HEK293 (cell line): Measurements from ENCODE around the gene CENATAC.
A peak's percentile ranks its signal among the peaks of the same experiment; 100 is the strongest.

ENCODE experiments used
- CTCF ChIA-PET: fragments of 350-600 bp; formaldehyde crosslinking; extraction: SDS; loops from one replicate; lab custom pipeline; 2021; ENCODE audit warnings: antibody characterized with exemption; lab: Yijun Ruan, JAX
- POLR2A ChIA-PET: fragments of 300-600 bp; formaldehyde crosslinking; extraction: SDS; loops from one replicate; lab custom pipeline; 2020; ENCODE audit warnings: antibody characterized with exemption, inconsistent platforms; lab: Yijun Ruan, JAX
- H3K27ac ChIP-seq: fragments of 200-500 bp; sonication (Bioruptor generic); 2 replicates; pipeline ENCODE4 v1.5.1; 2014; ENCODE audit warnings: low read depth, low read length, control low read depth, inconsistent platforms; ENCODE audit errors: extremely low read depth
- H3K36me3 ChIP-seq, 2 experiments: fragments of 200-500 bp in 1 of 2; sonication (Bioruptor generic) in 1 of 2; 1 replicate in 1 of 2; 2 replicates in 1 of 2; pipeline ENCODE4 v1.5.1; 2014 to 2017; ENCODE audit warnings: inconsistent platforms in 2 of 2, low read length in 2 of 2; ENCODE audit not compliant: control insufficient read depth in 2 of 2, insufficient read depth in 1 of 2
- H3K4me1 ChIP-seq: fragments of 200-500 bp; sonication (Bioruptor generic); 2 replicates; pipeline ENCODE4 v1.5.1; 2014; ENCODE audit warnings: mild to moderate bottlenecking, low read length, inconsistent platforms; ENCODE audit not compliant: control insufficient read depth, insufficient read depth
- H3K4me3 ChIP-seq: 2 replicates; pipeline ENCODE4 v1.5.1; 2011; ENCODE audit warnings: low read depth, mild to moderate bottlenecking, control low read depth, low read length, moderate library complexity
- H3K9me3 ChIP-seq: fragments of 200-500 bp; sonication (Bioruptor generic); 2 replicates; pipeline ENCODE4 v1.5.1; 2014; ENCODE audit warnings: low read depth, low read length, inconsistent platforms; ENCODE audit not compliant: control insufficient read depth, insufficient read depth
- EGR2 ChIP-seq: fragments of 450-650 bp; formaldehyde crosslinking; IDR thresholded peaks from 2 replicates; pipeline ENCODE4 v1.5.1; 2016; ENCODE audit warnings: low read depth, missing biosample characterization, missing genetic modification characterization
- GFI1B ChIP-seq: fragments of 450-650 bp; formaldehyde crosslinking; IDR thresholded peaks from 2 replicates; pipeline ENCODE4 v1.5.1; 2016; ENCODE audit warnings: missing biosample characterization, missing genetic modification characterization
- HOXC10 ChIP-seq: sonication (generic); formaldehyde crosslinking; IDR thresholded peaks from 2 replicates; pipeline ENCODE4 v1.8.1; 2023; ENCODE audit warnings: mild to moderate bottlenecking, missing genetic modification reagents
- KLF1 ChIP-seq: fragments of 450-650 bp; formaldehyde crosslinking; IDR thresholded peaks from 2 replicates; pipeline ENCODE4 v1.5.1; 2016; ENCODE audit warnings: missing biosample characterization, missing genetic modification characterization
- PATZ1 ChIP-seq: fragments of 450-650 bp; formaldehyde crosslinking; IDR thresholded peaks from 2 replicates; pipeline ENCODE4 v1.5.1; 2016; ENCODE audit warnings: missing biosample characterization, missing genetic modification characterization
- PRDM6 ChIP-seq: fragments of 450-650 bp; formaldehyde crosslinking; IDR thresholded peaks from 2 replicates; pipeline ENCODE4 v1.5.1; 2017; ENCODE audit warnings: missing biosample characterization, missing genetic modification characterization
- SALL2 ChIP-seq: fragments of 450-650 bp; formaldehyde crosslinking; IDR thresholded peaks from 2 replicates; pipeline ENCODE4 v1.5.0; 2017; ENCODE audit warnings: missing biosample characterization, mild to moderate bottlenecking, missing genetic modification characterization, borderline replicate concordance
- SP3 ChIP-seq: fragments of 450-650 bp; formaldehyde crosslinking; IDR thresholded peaks from 2 replicates; pipeline ENCODE4 v1.5.1; 2016; ENCODE audit warnings: missing biosample characterization, missing genetic modification characterization
- TCF7L2 ChIP-seq: IDR thresholded peaks from 2 replicates; pipeline ENCODE4 v1.6.1; 2011; ENCODE audit warnings: low read depth, mild to moderate bottlenecking, inconsistent platforms, low read length, moderate library complexity, borderline replicate concordance
- WT1 ChIP-seq: fragments of 450-650 bp; formaldehyde crosslinking; IDR thresholded peaks from 2 replicates; pipeline ENCODE4 v1.5.1; 2016; ENCODE audit warnings: missing biosample characterization, missing genetic modification characterization
- ZBTB6 ChIP-seq: fragments of 450-650 bp; formaldehyde crosslinking; IDR thresholded peaks from 2 replicates; pipeline ENCODE4 v1.5.1; 2017; ENCODE audit warnings: missing biosample characterization, missing genetic modification characterization
- ZIC2 ChIP-seq: fragments of 450-650 bp; formaldehyde crosslinking; IDR thresholded peaks from 2 replicates; pipeline ENCODE4 v1.5.1; 2016; ENCODE audit warnings: missing biosample characterization, missing genetic modification characterization
- ZNF121 ChIP-seq: fragments of 450-650 bp; formaldehyde crosslinking; IDR thresholded peaks from 2 replicates; pipeline ENCODE4 v1.5.1; 2016; ENCODE audit warnings: missing biosample characterization, missing genetic modification characterization
- ZNF169 ChIP-seq: fragments of 450-650 bp; formaldehyde crosslinking; IDR thresholded peaks from 2 replicates; pipeline ENCODE4 v1.5.1; 2016; ENCODE audit warnings: missing biosample characterization, missing genetic modification characterization
- ZNF274 ChIP-seq, 2 experiments: fragments of 200-500 bp in 1 of 2; fragments of 450-650 bp in 1 of 2; sonication (Bioruptor generic) in 1 of 2; formaldehyde crosslinking in 1 of 2; IDR thresholded peaks; 2 replicates each; pipeline versions ENCODE4 v1.5.1 to v1.6.1; 2014 to 2016; ENCODE audit warnings: borderline replicate concordance in 1 of 2, inconsistent platforms in 1 of 2, low read length in 1 of 2, missing biosample characterization in 1 of 2, missing genetic modification characterization in 1 of 2
- ZNF585B ChIP-seq: fragments of 450-650 bp; formaldehyde crosslinking; IDR thresholded peaks from 2 replicates; pipeline ENCODE4 v1.5.1; 2016; ENCODE audit warnings: missing biosample characterization, missing genetic modification characterization
- ZNF707 ChIP-seq: fragments of 450-650 bp; formaldehyde crosslinking; IDR thresholded peaks from 2 replicates; pipeline ENCODE4 v1.5.1; 2016; ENCODE audit warnings: missing biosample characterization, missing genetic modification characterization
- ZNF76 ChIP-seq: fragments of 450-650 bp; formaldehyde crosslinking; IDR thresholded peaks from 2 replicates; pipeline ENCODE4; 2016; ENCODE audit warnings: low read depth, missing biosample characterization, missing genetic modification characterization, borderline replicate concordance
- ZNF785 ChIP-seq: fragments of 450-650 bp; formaldehyde crosslinking; IDR thresholded peaks from 2 replicates; pipeline ENCODE4 v1.5.1; 2016; ENCODE audit warnings: missing biosample characterization, missing genetic modification characterization
- ZNF837 ChIP-seq: fragments of 450-650 bp; formaldehyde crosslinking; IDR thresholded peaks from 2 replicates; pipeline ENCODE4 v1.5.1; 2016; ENCODE audit warnings: missing biosample characterization, missing genetic modification characterization
- TF ChIP-seq, protein P1 (sequence below): fragments of 450-650 bp; formaldehyde crosslinking; IDR thresholded peaks from 2 replicates; pipeline ENCODE4 v1.5.1; 2016; ENCODE audit warnings: missing biosample characterization, missing genetic modification characterization
- TF ChIP-seq, protein P2 (sequence below): fragments of 450-650 bp; formaldehyde crosslinking; conservative IDR thresholded peaks from 2 replicates; pipeline ENCODE4 v1.5.1; 2016; ENCODE audit warnings: low read depth, missing biosample characterization, missing genetic modification characterization
- TF ChIP-seq, protein P3 (sequence below): fragments of 450-650 bp; formaldehyde crosslinking; IDR thresholded peaks from 2 replicates; pipeline ENCODE4 v1.5.1; 2017; ENCODE audit warnings: missing biosample characterization, mild to moderate bottlenecking, missing genetic modification characterization, moderate library complexity

Gene CENATAC

GRCh38 chr11:119019996-119020395 is 22.1 kb downstream of the CENATAC start:
- H3K4me1 ChIP-seq: no peaks in the 10 kb centered on the region
- TF ChIP-seq ZIC2 (no peak), WT1 (tag by site-specific recombination) (no peak), HOXC10 (CRISPR knock-in tag) (no peak), ZBTB6 (tag by site-specific recombination) (peak; percentile 95), EGR2 (tag by site-specific recombination) (0 out of 2 replicates have a peak, but pooled peaks have one; percentile 23)
- TF ChIP-seq, protein P1, sequence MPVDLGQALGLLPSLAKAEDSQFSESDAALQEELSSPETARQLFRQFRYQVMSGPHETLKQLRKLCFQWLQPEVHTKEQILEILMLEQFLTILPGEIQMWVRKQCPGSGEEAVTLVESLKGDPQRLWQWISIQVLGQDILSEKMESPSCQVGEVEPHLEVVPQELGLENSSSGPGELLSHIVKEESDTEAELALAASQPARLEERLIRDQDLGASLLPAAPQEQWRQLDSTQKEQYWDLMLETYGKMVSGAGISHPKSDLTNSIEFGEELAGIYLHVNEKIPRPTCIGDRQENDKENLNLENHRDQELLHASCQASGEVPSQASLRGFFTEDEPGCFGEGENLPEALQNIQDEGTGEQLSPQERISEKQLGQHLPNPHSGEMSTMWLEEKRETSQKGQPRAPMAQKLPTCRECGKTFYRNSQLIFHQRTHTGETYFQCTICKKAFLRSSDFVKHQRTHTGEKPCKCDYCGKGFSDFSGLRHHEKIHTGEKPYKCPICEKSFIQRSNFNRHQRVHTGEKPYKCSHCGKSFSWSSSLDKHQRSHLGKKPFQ (tag by site-specific recombination): peak; percentile 41; the same call in 1 of the 2 replicates
- TF ChIP-seq, all 188 proteins: peak for 3
- Histone ChIP-seq H3K27ac (no peak overlapping the region), H3K9me3 (no peaks in the 10 kb centered on the region), H3K36me3 (peaks cover 9 to 70% of the 10 kb centered on the region in 2 experiments; a peak in 2 of 3 replicates), H3K4me3 (peak overlapping the region; percentile 63; the same call in 1 of the 2 replicates)
- CTCF ChIA-PET: interaction anchor here (0.6 to 1.6 kb wide), 2 partner anchors 80 to 82 kb away, joined by 3 read pairs; no protein-coding TSS in a partner anchor
- POLR2A ChIA-PET: interaction anchor here (1.0 to 2.5 kb wide), 3 partner anchors 47 to 75 kb away, joined by 3 to 13 read pairs (median 7); partner anchors contain the start of genes HMBS and VPS11

- Histone ChIP-seq H3K9me3 (no peaks in the 10 kb centered on the region), H3K36me3 (peaks cover under 1 to 70% of the 10 kb centered on the region in 2 experiments; a peak in 2 of 3 replicates), H3K4me3 (no peak overlapping the region), H3K27ac (no peak overlapping the region), H3K4me1 (no peaks in the 10 kb centered on the region)
- CTCF ChIA-PET: no interaction called here
- POLR2A ChIA-PET: interaction anchor here (1.0 kb wide), 1 partner anchor 9 kb away, joined by 3 read pairs; the partner anchor contains the start of gene SLC37A4
- TF ChIP-seq ZNF707 (no peak), SALL2 (tag by site-specific recombination) (no peak), ZNF837 (tag by site-specific recombination) (no peak), TCF7L2 (no peak), GFI1B (tag by site-specific recombination) (no peak), KLF1 (tag by site-specific recombination) (no peak), SP3 (tag by site-specific recombination) (no peak), PRDM6 (tag by site-specific recombination) (no peak), ZNF121 (tag by site-specific recombination) (no peak), ZNF169 (no peak), ZNF585B (tag by site-specific recombination) (no peak), ZNF785 (tag by site-specific recombination) (no peak), ZNF76 (tag by site-specific recombination) (no peak), ZNF274 (IDR thresholded peaks at IDR 0.05; ENCODE audit: low read length) (no peak), ZNF274 (tag by site-specific recombination; IDR thresholded peaks at IDR 0.05; ENCODE audit: borderline replicate concordance) (no peak), PATZ1 (tag by site-specific recombination) (no peak)
- TF ChIP-seq, protein P2, sequence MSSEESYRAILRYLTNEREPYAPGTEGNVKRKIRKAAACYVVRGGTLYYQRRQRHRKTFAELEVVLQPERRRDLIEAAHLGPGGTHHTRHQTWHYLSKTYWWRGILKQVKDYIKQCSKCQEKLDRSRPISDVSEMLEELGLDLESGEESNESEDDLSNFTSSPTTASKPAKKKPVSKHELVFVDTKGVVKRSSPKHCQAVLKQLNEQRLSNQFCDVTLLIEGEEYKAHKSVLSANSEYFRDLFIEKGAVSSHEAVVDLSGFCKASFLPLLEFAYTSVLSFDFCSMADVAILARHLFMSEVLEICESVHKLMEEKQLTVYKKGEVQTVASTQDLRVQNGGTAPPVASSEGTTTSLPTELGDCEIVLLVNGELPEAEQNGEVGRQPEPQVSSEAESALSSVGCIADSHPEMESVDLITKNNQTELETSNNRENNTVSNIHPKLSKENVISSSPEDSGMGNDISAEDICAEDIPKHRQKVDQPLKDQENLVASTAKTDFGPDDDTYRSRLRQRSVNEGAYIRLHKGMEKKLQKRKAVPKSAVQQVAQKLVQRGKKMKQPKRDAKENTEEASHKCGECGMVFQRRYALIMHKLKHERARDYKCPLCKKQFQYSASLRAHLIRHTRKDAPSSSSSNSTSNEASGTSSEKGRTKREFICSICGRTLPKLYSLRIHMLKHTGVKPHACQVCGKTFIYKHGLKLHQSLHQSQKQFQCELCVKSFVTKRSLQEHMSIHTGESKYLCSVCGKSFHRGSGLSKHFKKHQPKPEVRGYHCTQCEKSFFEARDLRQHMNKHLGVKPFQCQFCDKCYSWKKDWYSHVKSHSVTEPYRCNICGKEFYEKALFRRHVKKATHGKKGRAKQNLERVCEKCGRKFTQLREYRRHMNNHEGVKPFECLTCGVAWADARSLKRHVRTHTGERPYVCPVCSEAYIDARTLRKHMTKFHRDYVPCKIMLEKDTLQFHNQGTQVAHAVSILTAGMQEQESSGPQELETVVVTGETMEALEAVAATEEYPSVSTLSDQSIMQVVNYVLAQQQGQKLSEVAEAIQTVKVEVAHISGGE (tag by site-specific recombination): no peak
- TF ChIP-seq, protein P3, sequence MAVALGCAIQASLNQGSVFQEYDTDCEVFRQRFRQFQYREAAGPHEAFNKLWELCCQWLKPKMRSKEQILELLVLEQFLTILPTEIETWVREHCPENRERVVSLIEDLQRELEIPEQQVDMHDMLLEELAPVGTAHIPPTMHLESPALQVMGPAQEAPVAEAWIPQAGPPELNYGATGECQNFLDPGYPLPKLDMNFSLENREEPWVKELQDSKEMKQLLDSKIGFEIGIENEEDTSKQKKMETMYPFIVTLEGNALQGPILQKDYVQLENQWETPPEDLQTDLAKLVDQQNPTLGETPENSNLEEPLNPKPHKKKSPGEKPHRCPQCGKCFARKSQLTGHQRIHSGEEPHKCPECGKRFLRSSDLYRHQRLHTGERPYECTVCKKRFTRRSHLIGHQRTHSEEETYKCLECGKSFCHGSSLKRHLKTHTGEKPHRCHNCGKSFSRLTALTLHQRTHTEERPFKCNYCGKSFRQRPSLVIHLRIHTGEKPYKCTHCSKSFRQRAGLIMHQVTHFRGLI (tag by site-specific recombination): no peak
These were observed 23.7 kb downstream of the CENATAC start for GRCh38 chr11:119021631-119022030.
